HG02798 (cell line): Measurements from ENCODE around the gene RAB13.
A peak's percentile ranks its signal among the peaks of the same experiment; 100 is the strongest.
"Not testable (repeated sequence)": the region's sequence is repeated elsewhere in the genome, so short reads cannot be mapped to it uniquely, and the experiment has no call there.

Source experiments
- ATAC-seq: cut with Tn5 transposase; IDR thresholded peaks from one replicate; pipeline ENCODE4 v1.9.1; 2021; ENCODE audit warnings: mild to moderate bottlenecking; ENCODE audit not compliant: unreplicated experiment, poor library complexity

The RAB13 gene

GRCh38 chr1:153985941-153986761 lies at the start of gene RAB13:
RAB13 (minus strand) TSS chr1:153986339; CDS start chr1:153986236, 103 bp downstream.
- ATAC-seq, result no peak

GRCh38 chr1:154033697-154034096 lies 47.6 kb upstream of the RAB13 start:
- not testable (repeated sequence) for ATAC-seq

GRCh38 chr1:154019940-154020339 lies 33.8 kb upstream of the RAB13 start:
- no peak for ATAC-seq

- ATAC-seq, result no peak
These were observed 33.1 kb upstream of the RAB13 start for GRCh38 chr1:154019269-154019668.

- no peak for ATAC-seq
These were observed 28.2 kb upstream of the RAB13 start for GRCh38 chr1:154014154-154014907.

DNA sequence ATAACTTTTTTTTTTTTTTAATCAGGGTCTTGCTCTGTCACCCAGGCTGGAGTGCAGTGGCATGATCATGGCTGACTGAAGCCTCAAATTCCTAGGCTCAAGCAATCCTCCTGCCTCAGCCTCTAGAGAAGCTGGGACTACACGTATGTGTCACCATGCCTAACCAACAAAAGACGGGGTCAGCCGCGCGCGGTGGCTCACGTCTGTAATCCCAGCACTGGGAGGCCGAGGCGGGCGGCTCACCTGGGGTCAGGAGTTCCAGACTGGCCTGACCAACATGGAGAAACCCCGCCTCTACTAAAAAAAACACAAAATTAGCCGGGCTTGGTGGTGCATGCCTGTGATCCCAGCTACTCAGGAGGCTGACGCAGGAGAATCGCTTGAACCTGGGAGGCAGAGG lies 26.4 kb upstream of the RAB13 start:
- not testable (repeated sequence) for ATAC-seq

GRCh38 chr1:154012129-154012528 lies 26.0 kb upstream of the RAB13 start:
- no peak for ATAC-seq

DNA sequence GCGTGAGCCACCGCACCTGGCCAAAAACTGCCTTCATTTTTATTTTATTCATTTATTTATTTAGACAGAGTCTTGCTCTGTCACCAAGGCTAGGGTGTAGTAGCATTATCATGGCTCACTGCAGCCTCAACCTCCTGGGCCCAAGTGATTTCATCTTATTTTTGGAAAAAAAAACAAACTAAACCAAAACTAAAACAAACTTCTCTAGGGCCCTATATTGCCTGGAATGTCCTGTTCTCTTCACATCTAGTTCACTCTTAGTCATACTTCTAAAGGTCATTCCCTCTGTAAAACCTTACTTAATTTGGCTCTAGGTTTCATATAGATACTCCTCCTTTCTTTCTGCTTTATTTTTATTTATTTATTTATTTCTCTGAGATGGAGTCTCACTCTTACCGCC lies 20.0 kb upstream of the RAB13 start:
- no peak for ATAC-seq

GRCh38 chr1:154000420-154000819 lies 14.3 kb upstream of the RAB13 start:
- no peak for ATAC-seq

DNA sequence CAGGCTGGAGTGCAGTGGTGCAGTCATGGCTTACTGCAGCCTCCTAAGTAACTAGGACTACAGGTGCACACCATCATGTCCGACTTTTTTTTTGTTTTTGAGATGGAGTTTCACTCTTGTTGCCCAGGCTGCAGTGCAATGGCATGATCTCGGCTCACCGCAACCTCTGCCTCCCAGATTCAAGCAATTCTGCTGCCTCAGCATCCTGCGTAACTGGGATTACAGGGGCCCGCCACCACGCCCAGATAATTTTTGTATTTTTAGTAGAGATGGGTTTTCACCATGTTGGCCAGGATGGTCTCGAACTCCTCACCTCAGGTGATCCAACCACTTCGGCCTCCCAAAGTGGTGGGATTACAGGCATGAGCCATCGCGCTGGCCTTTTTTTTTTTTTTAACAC lies 10.7 kb upstream of the RAB13 start:
- ATAC-seq, result not testable (repeated sequence)

DNA sequence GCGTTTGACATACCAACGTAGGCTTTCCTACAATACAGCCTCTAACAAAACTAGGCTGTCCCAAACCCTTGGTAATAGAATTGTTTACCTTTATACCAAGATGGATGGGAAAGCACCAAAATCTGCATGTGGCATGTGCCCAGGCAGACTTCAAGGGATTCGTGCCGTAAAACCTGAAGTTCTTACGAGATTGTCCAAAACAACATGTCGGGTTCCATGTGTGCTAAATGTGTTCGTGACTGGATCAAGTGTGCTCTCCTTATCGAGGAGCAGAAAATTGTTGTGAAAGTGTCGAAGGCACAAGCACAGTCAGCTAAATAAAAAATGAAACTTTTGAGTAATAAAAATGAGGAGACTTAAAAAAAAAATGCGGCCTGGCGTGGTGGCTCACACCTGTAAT lies 9.5 kb upstream of the RAB13 start:
- ATAC-seq, result no peak

GRCh38 chr1:153995202-153995601 lies 9.1 kb upstream of the RAB13 start:
- no peak for ATAC-seq

GRCh38 chr1:153991806-153992205 lies 5.7 kb upstream of the RAB13 start:
- ATAC-seq, result no peak

GRCh38 chr1:153991151-153991630 lies 5.1 kb upstream of the RAB13 start:
- ATAC-seq, result no peak

GRCh38 chr1:153990468-153991150 lies 4.5 kb upstream of the RAB13 start, which contains the start of gene RPS27:
RPS27 (plus strand) TSS chr1:153990762; CDS start chr1:153990797, 35 bp downstream.
- ATAC-seq, result peak; percentile 81

DNA sequence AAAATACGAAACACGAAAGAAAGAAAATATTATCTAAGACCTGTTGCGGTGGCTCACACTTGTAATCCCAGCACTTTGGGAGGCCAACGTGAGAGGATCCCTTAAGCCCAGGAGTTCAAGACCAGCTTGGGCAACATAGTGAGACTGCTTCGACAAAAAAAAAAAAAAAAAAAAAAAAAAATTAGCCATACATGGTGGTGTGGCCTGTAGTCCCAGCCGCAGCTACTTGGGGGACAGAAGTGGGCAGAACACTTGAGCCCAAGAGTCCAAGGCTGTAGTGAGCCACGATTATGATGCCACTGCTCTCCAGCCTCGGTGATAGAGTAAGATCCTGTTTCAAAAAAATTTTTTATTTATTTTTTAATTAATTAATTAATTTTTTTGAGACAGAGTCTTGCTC lies 1.5 kb upstream of the RAB13 start:
- ATAC-seq, result no peak

DNA sequence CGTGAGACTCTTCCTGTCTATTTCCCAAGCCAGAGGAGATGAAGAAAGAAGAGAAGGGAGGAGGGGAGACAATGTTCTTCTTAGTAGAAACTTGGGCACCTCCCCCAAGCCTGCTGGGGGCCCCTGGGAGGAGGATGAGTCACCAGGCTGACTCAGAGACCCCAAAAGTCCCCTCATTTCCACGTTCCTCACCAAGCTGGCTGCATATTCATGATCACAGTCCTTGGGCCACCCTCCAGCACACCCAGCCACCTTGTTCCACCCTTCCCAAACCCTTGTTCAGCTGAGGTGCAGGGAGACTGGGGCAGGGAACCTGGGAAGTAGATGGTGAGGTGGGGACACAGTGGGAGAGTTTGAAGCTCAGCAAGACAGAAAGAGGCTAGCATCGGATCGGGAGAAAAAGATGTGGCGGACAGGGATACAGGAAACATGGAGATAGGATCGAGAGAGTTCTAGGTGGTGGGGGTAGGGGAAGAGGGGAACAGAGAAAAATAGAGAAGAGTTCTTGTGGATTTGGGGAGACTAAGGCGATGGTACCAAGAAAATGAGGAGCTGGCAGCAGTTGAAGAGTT lies 712 bp downstream of the RAB13 start:
- no peak for ATAC-seq

GRCh38 chr1:153984123-153984894 lies 1.8 kb downstream of the RAB13 start:
- no peak for ATAC-seq

DNA sequence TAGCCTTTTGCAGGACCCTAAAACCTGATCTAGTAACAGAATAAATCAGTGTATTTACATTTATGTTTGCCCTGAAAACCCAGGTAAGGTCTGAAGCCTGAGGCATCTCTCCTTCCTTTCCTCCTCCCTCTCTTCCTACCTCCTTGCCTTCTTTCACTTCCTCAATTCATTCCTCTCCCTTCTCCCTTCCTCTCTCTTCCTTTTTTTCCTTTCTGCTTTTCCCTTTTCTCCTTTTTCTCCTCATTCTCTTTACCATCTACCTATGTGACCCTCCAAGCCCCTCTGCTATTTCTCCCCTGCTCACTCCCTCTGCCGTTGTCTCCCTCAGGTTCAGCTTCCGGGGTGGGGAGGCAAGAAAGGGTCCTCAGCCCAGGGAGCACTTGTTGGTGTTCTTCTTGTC lies 4.4 kb downstream of the RAB13 start:
- ATAC-seq, result not testable (repeated sequence)

- not testable (repeated sequence) for ATAC-seq
These were observed 7.0 kb downstream of the RAB13 start for GRCh38 chr1:153979091-153979490.
